ENCODE data around the gene ADIPOR2. TPM values are rescaled to one million over a fixed set of nuclear protein-coding genes. Genes with fewer than 3 reads are reported as not detected.

The ADIPOR2 gene
- total and polyA plus RNA-seq, 2 donors (not counting 1 experiment from before 2014, with no cell fraction given) = 43.1 to 46.1 TPM

- H3K4me1 ChIP-seq (ENCODE audit: control insufficient read depth, extremely low read depth, insufficient read depth, low read length) = no peaks in the 10 kb centered on the region
- H3K27ac ChIP-seq (ENCODE audit: insufficient read depth, low read length) = no peak overlapping the region
- peaks cover 12% of the 10 kb centered on the region for H3K27me3 ChIP-seq (ENCODE audit: control insufficient read depth, insufficient read depth, low read length)
- no peak overlapping the region for H2AFZ ChIP-seq (ENCODE audit: low read length)
- no peak for DNase-seq (ENCODE audit: low read depth in 2 of 2)
- no peak overlapping the region for H3K9ac ChIP-seq (ENCODE audit: insufficient read depth, low read length)
- H3K4me3 ChIP-seq (replicated peaks in 1 of 4; ENCODE audit: control extremely low read depth in 1 of 4, insufficient read depth in 1 of 4, low read depth in 3 of 4, low read length in 4 of 4) = no peak overlapping the region
- no peaks in the 10 kb centered on the region for H4K20me1 ChIP-seq (ENCODE audit: control insufficient read depth, extremely low read depth, insufficient read depth, low read length)
- no peaks in the 10 kb centered on the region for H3K36me3 ChIP-seq (ENCODE audit: control insufficient read depth, insufficient read depth, low read length)
- no peak overlapping the region for H3K4me2 ChIP-seq (ENCODE audit: extremely low read depth, insufficient read depth, low read length)
- H3K79me2 ChIP-seq (ENCODE audit: control insufficient read depth, insufficient read depth, low read length) = no peaks in the 10 kb centered on the region
- TF ChIP-seq, protein P1, sequence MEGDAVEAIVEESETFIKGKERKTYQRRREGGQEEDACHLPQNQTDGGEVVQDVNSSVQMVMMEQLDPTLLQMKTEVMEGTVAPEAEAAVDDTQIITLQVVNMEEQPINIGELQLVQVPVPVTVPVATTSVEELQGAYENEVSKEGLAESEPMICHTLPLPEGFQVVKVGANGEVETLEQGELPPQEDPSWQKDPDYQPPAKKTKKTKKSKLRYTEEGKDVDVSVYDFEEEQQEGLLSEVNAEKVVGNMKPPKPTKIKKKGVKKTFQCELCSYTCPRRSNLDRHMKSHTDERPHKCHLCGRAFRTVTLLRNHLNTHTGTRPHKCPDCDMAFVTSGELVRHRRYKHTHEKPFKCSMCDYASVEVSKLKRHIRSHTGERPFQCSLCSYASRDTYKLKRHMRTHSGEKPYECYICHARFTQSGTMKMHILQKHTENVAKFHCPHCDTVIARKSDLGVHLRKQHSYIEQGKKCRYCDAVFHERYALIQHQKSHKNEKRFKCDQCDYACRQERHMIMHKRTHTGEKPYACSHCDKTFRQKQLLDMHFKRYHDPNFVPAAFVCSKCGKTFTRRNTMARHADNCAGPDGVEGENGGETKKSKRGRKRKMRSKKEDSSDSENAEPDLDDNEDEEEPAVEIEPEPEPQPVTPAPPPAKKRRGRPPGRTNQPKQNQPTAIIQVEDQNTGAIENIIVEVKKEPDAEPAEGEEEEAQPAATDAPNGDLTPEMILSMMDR (conservative IDR thresholded peaks at IDR 0.05 in 1 of 2, IDR thresholded peaks at IDR 0.05 in 1 of 2; ENCODE audit: low read depth in 1 of 2, low read length in 2 of 2) = no peak
- TF ChIP-seq EZH2 (IDR thresholded peaks at IDR 0.05; ENCODE audit: low read length, missing control alignments) = no peak
- H3K9me3 ChIP-seq (ENCODE audit: control insufficient read depth, insufficient read depth, low read depth, low read length) = no peaks in the 10 kb centered on the region
Observed at GRCh38 chr12:1835211-1836131, 144.6 kb downstream of the ADIPOR2 start.

GRCh38 chr12:1836241-1836803 lies 145.5 kb downstream of the ADIPOR2 start:
- peaks cover 11% of the 10 kb centered on the region for H3K27me3 ChIP-seq (ENCODE audit: control insufficient read depth, insufficient read depth, low read length)
- no peak for DNase-seq (ENCODE audit: low read depth in 2 of 2)
- H3K36me3 ChIP-seq (ENCODE audit: control insufficient read depth, insufficient read depth, low read length) = no peaks in the 10 kb centered on the region
- no peak overlapping the region for H2AFZ ChIP-seq (ENCODE audit: low read length)
- H4K20me1 ChIP-seq (ENCODE audit: control insufficient read depth, extremely low read depth, insufficient read depth, low read length) = no peaks in the 10 kb centered on the region
- no peaks in the 10 kb centered on the region for H3K79me2 ChIP-seq (ENCODE audit: control insufficient read depth, insufficient read depth, low read length)
- no peak overlapping the region for H3K4me3 ChIP-seq (replicated peaks in 1 of 4; ENCODE audit: control extremely low read depth in 1 of 4, insufficient read depth in 1 of 4, low read depth in 3 of 4, low read length in 4 of 4)
- H3K9me3 ChIP-seq (ENCODE audit: control insufficient read depth, insufficient read depth, low read depth, low read length) = no peaks in the 10 kb centered on the region
- H3K4me1 ChIP-seq (ENCODE audit: control insufficient read depth, extremely low read depth, insufficient read depth, low read length) = no peaks in the 10 kb centered on the region
- no peak overlapping the region for H3K9ac ChIP-seq (ENCODE audit: insufficient read depth, low read length)
- no peak overlapping the region for H3K4me2 ChIP-seq (ENCODE audit: extremely low read depth, insufficient read depth, low read length)
- no peak for TF ChIP-seq EZH2 (IDR thresholded peaks at IDR 0.05; ENCODE audit: low read length, missing control alignments)
- TF ChIP-seq, protein P1 (conservative IDR thresholded peaks at IDR 0.05 in 1 of 2, IDR thresholded peaks at IDR 0.05 in 1 of 2; ENCODE audit: low read depth in 1 of 2, low read length in 2 of 2) = no peak
- no peak overlapping the region for H3K27ac ChIP-seq (ENCODE audit: insufficient read depth, low read length)

DNA sequence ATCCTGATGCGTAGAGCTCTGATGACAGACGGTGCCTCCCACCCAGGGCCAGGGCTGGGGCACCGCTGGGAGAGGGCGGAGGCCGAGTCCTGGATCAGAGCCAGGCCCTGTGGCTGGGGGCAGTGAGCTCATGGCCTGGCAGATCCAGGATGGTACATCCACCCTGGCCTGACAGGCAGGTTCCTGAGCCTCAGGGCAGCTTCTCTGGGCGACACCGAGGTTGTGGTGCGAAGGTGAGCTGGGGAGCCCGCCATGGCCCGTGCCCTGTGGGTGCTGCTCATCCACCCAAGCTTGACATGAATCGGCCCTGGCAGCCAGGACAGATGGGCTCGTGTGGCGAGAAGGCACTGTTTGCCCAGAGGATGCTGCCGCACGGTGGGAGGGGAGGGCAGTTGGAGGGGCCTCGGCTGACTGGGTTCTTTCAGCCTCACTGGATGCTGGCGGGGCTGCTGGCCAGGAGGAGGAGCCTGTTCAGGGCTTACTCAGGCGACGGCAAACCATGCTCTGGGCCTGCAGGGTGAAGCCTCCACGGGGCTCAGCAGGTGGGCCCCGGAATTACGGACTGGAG lies 146.1 kb downstream of the ADIPOR2 start:
- Histone ChIP-seq H3K36me3 (ENCODE audit: control insufficient read depth, insufficient read depth, low read length) (no peaks in the 10 kb centered on the region), H3K27me3 (ENCODE audit: control insufficient read depth, insufficient read depth, low read length) (peaks cover 11% of the 10 kb centered on the region), H2AFZ (ENCODE audit: low read length) (no peak overlapping the region), H3K4me3 (replicated peaks in 1 of 4; ENCODE audit: control extremely low read depth in 1 of 4, insufficient read depth in 1 of 4, low read depth in 3 of 4, low read length in 4 of 4) (no peak overlapping the region), H4K20me1 (ENCODE audit: control insufficient read depth, extremely low read depth, insufficient read depth, low read length) (no peaks in the 10 kb centered on the region), H3K4me2 (ENCODE audit: extremely low read depth, insufficient read depth, low read length) (no peak overlapping the region), H3K27ac (ENCODE audit: insufficient read depth, low read length) (no peak overlapping the region), H3K9me3 (ENCODE audit: control insufficient read depth, insufficient read depth, low read depth, low read length) (no peaks in the 10 kb centered on the region), H3K79me2 (ENCODE audit: control insufficient read depth, insufficient read depth, low read length) (no peaks in the 10 kb centered on the region), H3K4me1 (ENCODE audit: control insufficient read depth, extremely low read depth, insufficient read depth, low read length) (no peaks in the 10 kb centered on the region), H3K9ac (ENCODE audit: insufficient read depth, low read length) (no peak overlapping the region)
- no peak for TF ChIP-seq EZH2 (IDR thresholded peaks at IDR 0.05; ENCODE audit: low read length, missing control alignments)
- TF ChIP-seq, protein P1 (conservative IDR thresholded peaks at IDR 0.05 in 1 of 2, IDR thresholded peaks at IDR 0.05 in 1 of 2; ENCODE audit: low read depth in 1 of 2, low read length in 2 of 2) = no peak
- DNase-seq (ENCODE audit: low read depth in 2 of 2) = no peak

Measured in fibroblast of lung (primary cell).